Midbrain (tissue), 1 donor: ENCODE data around the gene ARID4B.
"Not testable (repeated sequence)": the region's sequence is repeated elsewhere in the genome, so short reads cannot be mapped to it uniquely, and the experiment has no call there.

Source experiments
- DNase-seq: peaks from one replicate; lab custom pipeline; 2025; lab: John Stamatoyannopoulos, UW

The ARID4B gene

DNA sequence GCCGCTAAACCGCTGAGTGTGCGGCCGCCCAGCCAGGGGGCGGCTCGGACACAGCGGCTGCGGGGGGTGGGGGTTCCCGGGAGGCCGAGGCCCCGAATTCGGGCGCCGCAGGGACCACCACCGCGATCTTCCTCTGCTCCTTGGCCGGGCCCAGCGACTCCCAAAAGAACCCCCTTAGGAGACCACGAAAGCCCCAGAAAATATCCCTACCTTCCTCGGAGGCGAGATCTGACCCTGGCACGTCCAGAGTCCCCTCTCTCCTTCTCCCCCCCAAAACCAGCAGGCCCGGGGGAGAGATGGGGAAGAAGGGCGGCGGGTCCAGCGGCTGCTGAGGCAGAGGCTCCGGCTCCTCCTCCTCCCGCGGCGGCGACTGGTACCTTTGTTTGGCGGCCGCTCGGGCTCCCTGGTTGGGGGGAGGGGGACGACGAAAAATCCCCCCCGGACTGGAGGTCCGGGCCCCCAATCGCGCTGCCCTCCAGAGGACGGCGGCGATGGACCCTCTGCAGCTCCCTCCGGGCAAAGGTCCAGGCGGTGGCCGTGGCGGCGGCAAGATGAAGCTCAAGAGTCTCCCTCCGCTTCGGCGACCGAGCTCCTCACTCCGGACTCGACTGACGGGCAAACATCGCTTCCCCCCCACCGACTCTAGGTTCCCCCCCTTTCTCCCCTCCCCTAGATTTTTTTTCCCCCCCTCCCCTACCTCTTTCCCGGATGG is at the start of gene ARID4B:
Gene ARID4B, minus strand, starts transcription at position 621 of the 712 bp plus-strand sequence. CDS start 1,260 bp downstream, outside the sequence.
- DNase-seq = peak; percentile 32

- no peak for DNase-seq
Observed at GRCh38 chr1:235375919-235376605, 48.1 kb upstream of the ARID4B start.

DNA sequence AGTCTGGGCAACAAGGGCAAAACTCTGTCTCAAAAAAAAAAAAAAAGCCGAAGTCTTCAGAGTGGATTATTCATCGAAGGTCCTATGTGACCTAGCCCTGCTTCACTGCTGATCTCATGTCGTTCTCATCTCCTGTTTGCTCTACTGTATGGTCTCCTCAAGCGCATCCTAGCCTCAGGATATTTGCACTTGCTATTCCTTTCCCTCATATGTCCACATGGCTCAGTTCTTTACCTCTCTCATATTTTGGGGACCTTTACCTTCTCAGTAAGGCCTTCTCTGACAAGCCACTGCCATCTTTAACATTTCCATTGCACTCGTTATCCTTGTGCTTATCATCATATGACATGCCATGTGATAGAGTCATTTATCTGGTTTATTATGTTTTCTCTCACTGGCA is 41.8 kb upstream of the ARID4B start:
- DNase-seq = no peak

- DNase-seq = no peak
Observed at GRCh38 chr1:235368428-235368827, 40.4 kb upstream of the ARID4B start.

DNA sequence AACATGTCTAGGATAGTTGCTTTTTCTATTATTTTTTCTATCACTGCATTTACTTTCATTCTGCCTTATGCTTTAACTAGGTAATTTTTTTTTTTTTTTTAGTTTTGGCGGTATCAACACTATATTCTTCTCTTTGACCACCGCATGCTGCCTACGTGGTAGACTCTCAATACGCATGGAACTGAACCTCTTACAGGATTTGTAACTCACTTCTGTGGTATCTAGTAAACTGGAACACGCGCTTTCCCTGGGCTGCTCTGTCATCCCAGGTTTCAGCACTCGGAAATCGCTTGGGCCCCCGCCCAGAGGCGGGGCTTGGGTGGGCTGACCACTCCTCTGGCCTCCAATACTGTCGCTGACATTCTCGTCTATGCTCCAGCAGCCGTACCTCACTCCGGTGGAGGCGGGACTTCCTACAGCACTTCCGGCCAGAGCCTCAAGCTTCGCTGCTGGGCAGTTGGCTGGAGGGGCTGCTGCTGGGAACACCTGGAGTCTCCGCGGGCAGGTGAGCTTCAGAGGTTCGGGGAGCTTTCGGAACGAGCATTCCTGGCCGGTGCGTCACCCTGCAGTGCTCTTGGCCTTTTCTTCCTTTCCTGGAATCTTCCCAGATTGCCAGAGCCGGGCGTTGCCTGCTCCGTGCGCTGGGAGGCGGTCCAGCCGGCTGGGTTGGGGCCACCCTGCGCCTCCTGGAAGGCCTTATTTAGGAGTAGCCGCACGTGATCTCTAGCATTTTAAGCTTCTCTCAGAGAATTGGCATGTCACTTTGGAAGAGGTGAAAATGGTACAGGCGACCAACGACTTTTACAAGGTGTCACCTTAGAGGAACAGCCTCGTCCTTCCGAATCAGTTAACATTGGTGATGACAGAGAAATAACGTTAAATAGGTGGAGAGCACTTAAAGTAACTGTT is 39.3 kb upstream of the ARID4B start, which contains the start of gene TBCE:
Gene TBCE, plus strand, starts transcription at position 428 of the 909 bp plus-strand sequence. CDS start 12,623 bp downstream, outside the sequence.
- peak; percentile 96 for DNase-seq

- DNase-seq = no peak
Observed at GRCh38 chr1:235366286-235366685, 38.3 kb upstream of the ARID4B start.

- DNase-seq = not testable (repeated sequence)
Observed at GRCh38 chr1:235364189-235364588, 36.2 kb upstream of the ARID4B start.

GRCh38 chr1:235358899-235359298 is 30.9 kb upstream of the ARID4B start:
- DNase-seq = no peak

DNA sequence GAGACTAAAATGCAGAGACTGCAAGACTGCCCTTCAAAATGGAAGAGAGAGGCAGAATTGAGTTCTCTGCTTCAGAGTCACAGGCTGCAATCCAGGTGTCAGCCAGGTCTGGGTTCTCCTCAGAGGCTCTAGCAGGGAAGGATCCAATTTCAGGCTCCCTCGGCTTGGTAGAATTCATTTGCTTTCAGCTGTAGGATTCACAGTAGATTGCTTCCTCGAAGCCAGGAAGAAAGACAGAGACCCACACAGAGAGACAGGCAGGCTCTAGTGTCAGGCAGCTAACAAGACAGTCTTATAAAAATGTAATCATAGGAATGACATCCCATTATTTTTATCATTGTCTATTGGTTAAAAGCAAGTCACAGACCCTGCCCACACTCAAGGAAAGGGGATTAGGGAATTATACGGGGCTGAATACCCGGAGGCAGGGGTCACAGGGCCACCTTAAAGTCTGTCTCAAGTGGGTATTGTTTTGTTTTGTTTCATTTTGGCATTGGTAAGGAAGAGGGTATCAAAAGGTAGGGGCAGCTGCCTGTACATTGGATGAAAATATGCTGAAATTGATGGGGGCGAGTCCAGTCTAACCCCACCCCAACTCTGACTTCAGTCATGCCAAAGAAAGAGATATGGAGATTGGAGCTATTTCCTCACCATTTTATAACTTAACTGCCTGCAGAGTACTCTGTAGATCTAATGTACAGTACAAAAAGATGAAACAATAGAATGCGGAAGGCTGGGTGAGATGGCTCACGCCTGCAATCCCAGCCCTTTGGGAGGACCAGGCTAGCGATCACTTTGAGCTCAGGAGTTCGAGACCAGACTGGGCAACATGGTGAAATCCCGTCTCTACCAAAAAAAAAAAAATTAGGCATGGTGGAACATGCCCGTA is 29.8 kb upstream of the ARID4B start:
- DNase-seq = no peak

GRCh38 chr1:235351898-235352297 is 23.9 kb upstream of the ARID4B start:
- no peak for DNase-seq

DNA sequence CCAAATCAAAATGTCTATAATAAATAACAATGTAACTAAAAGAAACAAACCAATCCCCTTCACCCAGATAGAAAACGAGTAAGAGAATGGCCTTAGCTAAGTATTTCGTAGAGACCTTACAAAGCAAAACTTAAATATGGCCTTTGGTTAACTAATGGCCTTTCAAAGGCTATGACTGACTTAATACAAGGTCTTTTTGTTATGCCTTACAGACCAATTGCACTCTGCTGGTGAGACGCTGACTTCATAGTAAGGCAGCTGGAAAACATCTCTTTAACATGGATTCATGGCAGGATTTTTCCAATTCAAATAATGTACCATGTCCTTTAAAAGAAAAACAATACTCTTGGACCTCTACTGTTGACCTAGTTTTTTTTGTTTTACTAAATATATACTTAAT is 23.5 kb upstream of the ARID4B start:
- no peak for DNase-seq

DNA sequence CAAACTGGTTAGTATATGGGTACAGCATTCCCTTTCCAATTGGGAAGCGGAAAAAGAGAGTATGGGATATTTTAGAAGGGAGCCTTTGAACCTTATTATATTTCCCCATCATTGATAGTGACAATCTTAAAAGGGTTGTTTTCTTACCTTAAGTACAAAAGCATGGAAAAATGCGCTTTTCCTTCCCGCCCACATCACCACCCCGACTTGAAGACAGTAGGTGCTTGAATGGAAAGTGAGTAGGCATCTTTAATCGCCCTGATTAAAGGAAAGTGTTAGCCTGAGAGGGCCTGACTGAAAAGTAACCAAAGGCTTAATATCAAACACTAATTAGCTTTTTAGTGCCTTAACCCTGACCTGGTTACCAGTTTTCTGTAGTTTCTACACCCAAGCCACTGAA is 15.7 kb upstream of the ARID4B start:
- no peak for DNase-seq

GRCh38 chr1:235342471-235342870 is 14.5 kb upstream of the ARID4B start:
- DNase-seq = no peak

DNA sequence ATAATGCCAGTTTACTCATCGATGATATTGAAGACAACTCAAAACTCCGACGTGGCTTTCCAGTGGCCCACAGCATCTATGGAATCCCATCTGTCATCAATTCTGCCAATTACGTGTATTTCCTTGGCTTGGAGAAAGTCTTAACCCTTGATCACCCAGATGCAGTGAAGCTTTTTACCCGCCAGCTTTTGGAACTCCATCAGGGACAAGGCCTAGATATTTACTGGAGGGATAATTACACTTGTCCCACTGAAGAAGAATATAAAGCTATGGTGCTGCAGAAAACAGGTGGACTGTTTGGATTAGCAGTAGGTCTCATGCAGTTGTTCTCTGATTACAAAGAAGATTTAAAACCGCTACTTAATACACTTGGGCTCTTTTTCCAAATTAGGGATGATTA is 14.1 kb upstream of the ARID4B start:
- no peak for DNase-seq

GRCh38 chr1:235341334-235341733 is 13.4 kb upstream of the ARID4B start:
- DNase-seq = no peak

GRCh38 chr1:235339746-235340145 is 11.8 kb upstream of the ARID4B start:
- no peak for DNase-seq

GRCh38 chr1:235336903-235337302 is 8.9 kb upstream of the ARID4B start:
- no peak for DNase-seq

GRCh38 chr1:235331401-235331800 is 3.4 kb upstream of the ARID4B start:
- DNase-seq = no peak

DNA sequence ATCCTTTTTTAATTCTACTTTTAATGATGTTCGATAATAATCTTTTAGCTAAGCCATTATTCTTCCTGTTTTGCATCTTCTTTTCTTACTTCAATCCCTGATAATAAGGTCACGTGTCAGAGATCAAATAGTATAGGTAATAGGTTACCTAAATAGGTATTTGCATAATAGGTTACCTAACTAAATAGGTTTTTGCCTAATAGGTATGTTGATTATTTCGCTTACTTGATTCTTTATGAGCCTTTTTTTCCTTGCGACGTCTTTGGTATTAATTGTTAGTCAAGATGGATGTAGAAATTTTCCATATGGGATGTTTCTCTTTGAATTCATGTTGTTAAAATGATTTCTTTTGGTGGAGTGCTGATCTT is 2.9 kb upstream of the ARID4B start:
- no peak for DNase-seq

- DNase-seq = no peak
Observed at GRCh38 chr1:235329139-235329902, 1.3 kb upstream of the ARID4B start.
